Adrenal gland (tissue), 5 donors: ENCODE data around the gene MARCKSL1.

Experiments
- POLR2A ChIP-seq, 2 donors: fragments of 450-650 bp; IDR thresholded peaks; one replicate each; pipeline ENCODE4 v1.6.1; 2017; ENCODE audit warnings: antibody characterized with exemption in 2 of 2, mild to moderate bottlenecking in 2 of 2, moderate library complexity in 1 of 2
- TF ChIP-seq, protein P1 (sequence below), 6 experiments: fragments of 450-650 bp in 4 of 6; fragments of 200-600 bp in 2 of 6; sonication (generic) in 1 of 6; IDR thresholded peaks; 1 replicate in 5 of 6; 2 replicates in 1 of 6; pipeline versions ENCODE4 v1.5.1 to v1.8.0; 2016 to 2021; ENCODE audit warnings: antibody characterized with exemption in 6 of 6, mild to moderate bottlenecking in 2 of 6, moderate library complexity in 1 of 6
- donor health status: DM: no; HTN: no; CAD: no.

GRCh38 chr1:32349211-32349708 is 13.2 kb upstream of the MARCKSL1 start:
- TF ChIP-seq, protein P1, sequence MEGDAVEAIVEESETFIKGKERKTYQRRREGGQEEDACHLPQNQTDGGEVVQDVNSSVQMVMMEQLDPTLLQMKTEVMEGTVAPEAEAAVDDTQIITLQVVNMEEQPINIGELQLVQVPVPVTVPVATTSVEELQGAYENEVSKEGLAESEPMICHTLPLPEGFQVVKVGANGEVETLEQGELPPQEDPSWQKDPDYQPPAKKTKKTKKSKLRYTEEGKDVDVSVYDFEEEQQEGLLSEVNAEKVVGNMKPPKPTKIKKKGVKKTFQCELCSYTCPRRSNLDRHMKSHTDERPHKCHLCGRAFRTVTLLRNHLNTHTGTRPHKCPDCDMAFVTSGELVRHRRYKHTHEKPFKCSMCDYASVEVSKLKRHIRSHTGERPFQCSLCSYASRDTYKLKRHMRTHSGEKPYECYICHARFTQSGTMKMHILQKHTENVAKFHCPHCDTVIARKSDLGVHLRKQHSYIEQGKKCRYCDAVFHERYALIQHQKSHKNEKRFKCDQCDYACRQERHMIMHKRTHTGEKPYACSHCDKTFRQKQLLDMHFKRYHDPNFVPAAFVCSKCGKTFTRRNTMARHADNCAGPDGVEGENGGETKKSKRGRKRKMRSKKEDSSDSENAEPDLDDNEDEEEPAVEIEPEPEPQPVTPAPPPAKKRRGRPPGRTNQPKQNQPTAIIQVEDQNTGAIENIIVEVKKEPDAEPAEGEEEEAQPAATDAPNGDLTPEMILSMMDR (IDR thresholded peaks at IDR 0.05), result no peak
- TF ChIP-seq POLR2A (IDR thresholded peaks at IDR 0.05), result no peak
